A673 (cell line): ENCODE measurements around the gene ROR1. TPM values are rescaled to one million over a fixed set of nuclear protein-coding genes. Genes with fewer than 3 reads are reported as not detected.

ENCODE experiments used
- BruUV-seq: library from RNA; stranded (reverse); fragments of 400-500 nt; replicated peaks from 2 replicates; lab custom pipeline; 2021; lab: Mats Ljungman, UMichigan
- CTCF ChIA-PET: fragments of 300-600 bp; sonication (Branson Sonifier 250); formaldehyde crosslinking; loops from one replicate; lab custom pipeline; 2022; ENCODE audit warnings: antibody characterized with exemption; lab: Charles Lee
- POLR2A ChIA-PET: fragments of 300-600 bp; sonication (Branson Sonifier 250); formaldehyde crosslinking; loops from one replicate; lab custom pipeline; 2022; ENCODE audit warnings: antibody characterized with exemption; ENCODE audit not compliant: low non-redundant PET; lab: Charles Lee
- DNase-seq: peaks from one replicate; pipeline ENCODE4 v3.0.0-alpha.2; 2015; ENCODE audit warnings: low spot score
- H3K27ac ChIP-seq: fragments of 200-600 bp; sonication (generic); 2 replicates; pipeline ENCODE4 v1.5.1; 2016; ENCODE audit warnings: mixed run types, low read depth, mild to moderate bottlenecking, mixed read lengths, antibody characterized with exemption, low read length; ENCODE audit not compliant: poor library complexity, severe bottlenecking
- H3K27me3 ChIP-seq: fragments of 200-600 bp; sonication (generic); replicated peaks from 2 replicates; pipeline ENCODE4 v1.6.1; 2017; ENCODE audit warnings: mixed run types, low read depth, mild to moderate bottlenecking, mixed read lengths, antibody characterized with exemption, low read length; ENCODE audit not compliant: insufficient read depth, poor library complexity
- H3K36me3 ChIP-seq: fragments of 200-600 bp; sonication (generic); 2 replicates; pipeline ENCODE4 v1.6.1; 2016; ENCODE audit warnings: mixed run types, mild to moderate bottlenecking, mixed read lengths, antibody characterized with exemption, low read length; ENCODE audit not compliant: insufficient read depth, poor library complexity, severe bottlenecking
- H3K4me1 ChIP-seq: fragments of 200-600 bp; sonication (generic); 2 replicates; pipeline ENCODE4 v1.6.1; 2017; ENCODE audit warnings: mixed run types, mild to moderate bottlenecking, mixed read lengths, antibody characterized with exemption, low read length; ENCODE audit not compliant: insufficient read depth, poor library complexity, severe bottlenecking
- H3K4me3 ChIP-seq: fragments of 200-600 bp; sonication (generic); 2 replicates; pipeline ENCODE4 v1.5.1; 2016; ENCODE audit warnings: low read depth, mixed run types, mild to moderate bottlenecking, mixed read lengths, low read length; ENCODE audit not compliant: poor library complexity, severe bottlenecking
- H3K9me3 ChIP-seq: fragments of 200-600 bp; sonication (generic); 2 replicates; pipeline ENCODE4 v1.6.1; 2016; ENCODE audit warnings: mixed run types, low read depth, mild to moderate bottlenecking, mixed read lengths, antibody characterized with exemption, low read length; ENCODE audit not compliant: poor library complexity, severe bottlenecking
- CTCF ChIP-seq: fragments of 300-800, 200-600 bp; sonication (generic); conservative IDR thresholded peaks from 2 replicates; pipeline ENCODE4 v1.5.1; 2017; ENCODE audit warnings: low read depth, mild to moderate bottlenecking, antibody characterized with exemption, low read length, moderate library complexity, mixed read lengths
- EZH2 ChIP-seq: fragments of 200-600 bp; sonication (generic); IDR thresholded peaks from 2 replicates; pipeline ENCODE4 v1.6.1; 2017; ENCODE audit warnings: borderline replicate concordance, low read depth, mild to moderate bottlenecking, mixed read lengths, antibody characterized with exemption, low read length; ENCODE audit not compliant: poor library complexity, severe bottlenecking
- intact Hi-C: fragments of 100-400 bp; cut with micrococcal nuclease; formaldehyde crosslinking; loops from one replicate; pipeline ENCODE4 v1.10.0; 2022; ENCODE audit not compliant: unreplicated experiment
- total RNA-seq: library from RNA; stranded (reverse); gene quantifications from 2 replicates; pipeline ENCODE4 v1.2.3, GENCODE V29; 2021

ROR1 gene
- total RNA-seq, 1 experiment from 2014 or later, result 7.4 TPM

DNA sequence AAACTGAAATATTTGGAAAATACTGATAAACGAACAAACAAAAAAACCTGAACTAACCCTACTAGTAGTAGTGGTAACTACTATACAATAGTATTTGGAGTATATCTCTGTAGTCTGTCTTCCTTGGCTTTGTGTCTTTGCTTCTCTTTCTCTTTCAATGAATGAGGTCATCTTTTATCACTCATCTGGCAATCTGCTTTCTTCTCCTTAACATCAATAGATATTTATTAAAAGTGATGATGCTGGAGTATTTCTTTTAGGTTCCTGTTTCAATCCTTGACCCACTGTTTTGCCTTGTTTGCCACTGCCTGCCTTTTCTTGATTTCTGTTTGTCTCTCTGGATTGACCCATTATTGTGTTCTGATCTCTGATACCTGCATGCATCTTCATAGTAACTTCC, 71.5 kb downstream of the ROR1 start:
- H3K9me3 ChIP-seq, result no peaks in the 10 kb centered on the region
- no peaks in the 10 kb centered on the region for H3K36me3 ChIP-seq
- DNase-seq, result no peak
- no TSS peak for BruUV-seq
- intact Hi-C loops, result no loop called here
- peaks cover 17% of the 10 kb centered on the region for H3K4me1 ChIP-seq
- no peak overlapping the region for H3K27ac ChIP-seq
- no peak for TF ChIP-seq CTCF
- no peak for TF ChIP-seq EZH2
- CTCF ChIA-PET, result no interaction called here
- POLR2A ChIA-PET, result no interaction called here
- H3K27me3 ChIP-seq, result no peaks in the 10 kb centered on the region
- no peak overlapping the region for H3K4me3 ChIP-seq

- POLR2A ChIA-PET, result no interaction called here
- no peak for TF ChIP-seq CTCF
- TF ChIP-seq EZH2, result no peak
- H3K27me3 ChIP-seq, result no peaks in the 10 kb centered on the region
- H3K4me1 ChIP-seq, result peaks cover 23% of the 10 kb centered on the region
- intact Hi-C loops, result no loop called here
- BruUV-seq, result no TSS peak
- H3K36me3 ChIP-seq, result no peaks in the 10 kb centered on the region
- DNase-seq, result no peak
- no peak overlapping the region for H3K27ac ChIP-seq
- CTCF ChIA-PET, result no interaction called here
- no peak overlapping the region for H3K4me3 ChIP-seq
- no peaks in the 10 kb centered on the region for H3K9me3 ChIP-seq
Observed at GRCh38 chr1:63847308-63847910, 73.6 kb downstream of the ROR1 start.

DNA sequence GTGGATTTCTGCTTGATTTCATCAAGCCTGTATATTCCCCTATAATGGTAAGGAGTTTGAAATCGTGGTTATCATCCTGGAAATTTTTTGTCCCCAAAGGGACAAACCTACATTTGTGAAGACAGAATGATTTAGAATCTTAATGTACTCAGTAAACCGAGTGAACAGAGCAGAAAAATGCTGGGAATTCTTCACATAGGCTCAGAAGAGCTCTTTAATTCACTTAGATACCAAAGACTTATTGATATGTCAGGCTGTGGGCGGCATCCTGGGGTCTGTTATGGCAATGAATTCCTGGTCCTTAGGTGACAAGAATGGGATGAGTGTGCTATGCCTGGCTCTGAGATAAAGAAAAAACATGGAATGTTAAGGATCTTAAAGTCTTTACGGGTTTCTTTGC, 74.9 kb downstream of the ROR1 start:
- Histone ChIP-seq H3K4me1 (peaks cover 23% of the 10 kb centered on the region), H3K9me3 (no peaks in the 10 kb centered on the region), H3K36me3 (no peaks in the 10 kb centered on the region), H3K4me3 (no peak overlapping the region), H3K27ac (no peak overlapping the region), H3K27me3 (no peaks in the 10 kb centered on the region)
- POLR2A ChIA-PET, result no interaction called here
- no peak for DNase-seq
- CTCF ChIA-PET, result no interaction called here
- TF ChIP-seq EZH2, result no peak
- no peak for TF ChIP-seq CTCF
- intact Hi-C loops, result no loop called here
- no TSS peak for BruUV-seq
